Body of pancreas (tissue), 4 donors: Measurements from ENCODE around the gene CREM. TPM values are rescaled to one million over a fixed set of nuclear protein-coding genes. Genes with fewer than 3 reads are reported as not detected.

Source experiments
- ATAC-seq: fragments of 150-250 bp; one replicate; pipeline ENCODE4 v1.9.1; 2016
- DNase-seq, 4 donors: peaks; one replicate each; pipeline ENCODE4 v3.0.0-alpha.2; 2019
- H3K27ac ChIP-seq, 4 donors: fragments of 200-600 bp; sonication (generic); 1 replicate in 3 of 4; 2 replicates in 1 of 4; pipeline versions ENCODE4 v1.5.1 to v1.6.1; 2016 to 2019; ENCODE audit warnings: mild to moderate bottlenecking in 1 of 4, mixed read lengths in 1 of 4, moderate library complexity in 1 of 4
- H3K27me3 ChIP-seq, 2 donors: fragments of 200-600 bp; sonication (generic); one replicate each; pipeline ENCODE4 v1.6.0; 2016; ENCODE audit warnings: mild to moderate bottlenecking in 1 of 2
- H3K36me3 ChIP-seq, 2 donors: fragments of 200-600 bp; sonication (generic); replicated peaks in 1 of 2; 2 replicates each; pipeline ENCODE4 v1.5.1; 2016; ENCODE audit warnings: low read depth in 2 of 2; ENCODE audit not compliant: insufficient read depth in 1 of 2
- H3K4me1 ChIP-seq: fragments of 200-600 bp; sonication (generic); one replicate; pipeline ENCODE4 v1.6.0; 2016
- H3K4me3 ChIP-seq, 2 donors: fragments of 200-600 bp; sonication (generic); 1 replicate in 1 of 2; 2 replicates in 1 of 2; pipeline ENCODE4 v1.5.1; 2016 to 2019
- H3K9me3 ChIP-seq, 3 donors: fragments of 200-600 bp; sonication (generic); 1 replicate in 2 of 3; 2 replicates in 1 of 3; pipeline ENCODE4 v1.5.1; 2016
- POLR2A ChIP-seq, 3 donors: fragments of 450-650 bp; IDR thresholded peaks; one replicate each; pipeline ENCODE4 v1.6.1; 2016; ENCODE audit warnings: antibody characterized with exemption in 3 of 3, mild to moderate bottlenecking in 2 of 3
- WGBS, 2 donors: methylation state at CpG; one replicate each; pipeline ENCODE4 v1.1.5; 2017; 5-methylcytosine and 5-hydroxymethylcytosine counted together
- intact Hi-C: fragments of 100-400 bp; cut with DNase I; formaldehyde crosslinking; loops from one replicate; pipeline ENCODE4 v1.15.1; 2023
- total RNA-seq, 2 donors: library from RNA; depleted of rRNA; stranded (reverse); fragments of >200 nt; gene quantifications; one replicate each; pipeline ENCODE4 v1.1.0, GENCODE V29; 2016
- TF ChIP-seq, protein P1 (sequence below), 7 experiments: fragments of 450-650 bp in 4 of 7; fragments of 200-600 bp in 3 of 7; sonication (generic) in 3 of 7; IDR thresholded peaks; one replicate each; pipeline ENCODE4 v1.5.1; 2016 to 2019; ENCODE audit warnings: antibody characterized with exemption in 7 of 7

Gene CREM
- total RNA-seq, 2 donors from 2014 or later, result 10.5 to 26.7 TPM

DNA sequence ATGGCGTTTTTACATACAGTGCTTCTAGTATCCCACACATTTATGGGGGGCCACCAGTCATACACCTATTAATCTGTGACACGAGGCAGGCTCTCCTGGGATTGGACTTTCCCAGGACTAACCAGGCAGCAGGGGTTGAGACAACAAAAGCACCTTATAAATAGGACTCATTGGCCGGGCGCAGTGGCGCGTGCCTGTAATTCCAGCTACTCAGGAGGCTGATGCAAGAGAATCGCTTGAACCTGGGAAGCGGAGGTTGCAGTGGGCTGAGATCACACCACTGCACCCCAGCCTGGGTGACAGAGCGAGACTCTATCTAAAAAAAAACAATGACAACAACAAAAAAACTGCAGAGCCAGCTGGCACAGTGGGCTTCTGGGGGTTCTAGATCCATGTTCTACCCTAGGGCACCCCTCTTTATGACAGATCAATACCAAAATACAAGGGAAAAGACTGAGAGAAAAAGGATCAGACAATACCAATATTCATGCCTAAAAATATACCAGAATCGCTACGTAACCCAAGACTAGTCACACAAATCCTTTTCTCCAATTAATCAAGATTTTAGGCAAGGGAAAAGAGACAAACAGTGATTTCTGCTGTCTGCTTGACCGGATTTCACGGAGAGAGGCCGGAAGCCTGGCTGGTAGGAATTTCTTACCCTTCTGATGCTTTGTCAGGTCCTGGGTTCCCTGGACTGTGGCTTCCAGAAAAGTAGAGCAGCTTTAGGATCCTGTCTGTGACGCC, 111.3 kb downstream of the CREM start:
- Histone ChIP-seq H3K9me3 (no peaks in the 10 kb centered on the region), H3K27me3 (no peaks in the 10 kb centered on the region), H3K36me3 (no peaks in the 10 kb centered on the region), H3K4me3 (no peak overlapping the region), H3K4me1 (no peaks in the 10 kb centered on the region), H3K27ac (no peak overlapping the region)
- intact Hi-C loops, result loop anchor here (10.0 kb wide), 1 partner anchor 327 kb away; no protein-coding TSS in a partner anchor
- DNase-seq, result no peak
- ATAC-seq, result no peak
- WGBS, 2 donors, result 82 to 85% methylated on average over 15 of the region's 15 CpGs
- TF ChIP-seq POLR2A (IDR thresholded peaks at IDR 0.05), result no peak
- TF ChIP-seq, protein P1, sequence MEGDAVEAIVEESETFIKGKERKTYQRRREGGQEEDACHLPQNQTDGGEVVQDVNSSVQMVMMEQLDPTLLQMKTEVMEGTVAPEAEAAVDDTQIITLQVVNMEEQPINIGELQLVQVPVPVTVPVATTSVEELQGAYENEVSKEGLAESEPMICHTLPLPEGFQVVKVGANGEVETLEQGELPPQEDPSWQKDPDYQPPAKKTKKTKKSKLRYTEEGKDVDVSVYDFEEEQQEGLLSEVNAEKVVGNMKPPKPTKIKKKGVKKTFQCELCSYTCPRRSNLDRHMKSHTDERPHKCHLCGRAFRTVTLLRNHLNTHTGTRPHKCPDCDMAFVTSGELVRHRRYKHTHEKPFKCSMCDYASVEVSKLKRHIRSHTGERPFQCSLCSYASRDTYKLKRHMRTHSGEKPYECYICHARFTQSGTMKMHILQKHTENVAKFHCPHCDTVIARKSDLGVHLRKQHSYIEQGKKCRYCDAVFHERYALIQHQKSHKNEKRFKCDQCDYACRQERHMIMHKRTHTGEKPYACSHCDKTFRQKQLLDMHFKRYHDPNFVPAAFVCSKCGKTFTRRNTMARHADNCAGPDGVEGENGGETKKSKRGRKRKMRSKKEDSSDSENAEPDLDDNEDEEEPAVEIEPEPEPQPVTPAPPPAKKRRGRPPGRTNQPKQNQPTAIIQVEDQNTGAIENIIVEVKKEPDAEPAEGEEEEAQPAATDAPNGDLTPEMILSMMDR (IDR thresholded peaks at IDR 0.05), result no peak

DNA sequence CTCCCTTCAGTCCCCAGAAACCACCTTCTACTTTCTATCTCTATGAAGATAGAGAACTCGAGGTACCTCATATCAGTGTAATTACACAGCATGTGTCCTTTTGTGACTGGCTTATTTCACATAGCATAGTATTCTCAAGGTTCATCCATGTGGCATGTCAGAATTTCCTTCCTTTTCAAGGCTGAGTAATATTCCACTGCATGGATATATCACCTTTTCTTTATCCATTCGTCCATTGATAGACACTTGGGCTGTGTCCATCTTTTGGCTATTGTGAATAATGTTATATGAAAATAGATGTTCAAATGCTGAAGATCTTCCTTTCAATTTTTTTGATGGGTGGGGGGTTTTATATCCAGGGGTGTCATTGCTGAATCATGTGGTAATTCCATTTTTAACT, 117.9 kb downstream of the CREM start:
- Histone ChIP-seq H3K4me3 (no peak overlapping the region), H3K9me3 (no peaks in the 10 kb centered on the region), H3K27ac (no peak overlapping the region), H3K36me3 (no peaks in the 10 kb centered on the region), H3K27me3 (no peaks in the 10 kb centered on the region), H3K4me1 (no peaks in the 10 kb centered on the region)
- WGBS, 2 donors, result 37 to 51% methylated on average over 2 of the region's 2 CpGs
- TF ChIP-seq, protein P1 (IDR thresholded peaks at IDR 0.05), result no peak
- TF ChIP-seq POLR2A (IDR thresholded peaks at IDR 0.05), result no peak
- DNase-seq, result no peak
- no peak for ATAC-seq
- intact Hi-C loops, result no loop called here

GRCh38 chr10:35246770-35247343, 120.2 kb downstream of the CREM start:
- DNase-seq (no peak), ATAC-seq (no peak)
- Histone ChIP-seq H3K27me3 (no peaks in the 10 kb centered on the region), H3K36me3 (no peaks in the 10 kb centered on the region), H3K27ac (no peak overlapping the region), H3K9me3 (no peaks in the 10 kb centered on the region), H3K4me3 (no peak overlapping the region), H3K4me1 (no peaks in the 10 kb centered on the region)
- TF ChIP-seq, protein P1 (IDR thresholded peaks at IDR 0.05), result no peak
- TF ChIP-seq POLR2A (IDR thresholded peaks at IDR 0.05), result no peak
- 81 to 85% methylated on average over 8 of the region's 8 CpGs for WGBS, 2 donors
- intact Hi-C loops, result no loop called here

GRCh38 chr10:35251373-35252100, 124.9 kb downstream of the CREM start:
- no peak for DNase-seq
- Histone ChIP-seq H3K36me3 (no peaks in the 10 kb centered on the region), H3K9me3 (no peaks in the 10 kb centered on the region), H3K27me3 (no peaks in the 10 kb centered on the region), H3K4me3 (no peak overlapping the region), H3K27ac (no peak overlapping the region), H3K4me1 (no peaks in the 10 kb centered on the region)
- TF ChIP-seq POLR2A (IDR thresholded peaks at IDR 0.05), result no peak
- TF ChIP-seq, protein P1 (IDR thresholded peaks at IDR 0.05), result no peak
- intact Hi-C loops, result no loop called here
- ATAC-seq, result no peak
- WGBS, 2 donors, result 70 to 78% methylated on average over 6 of the region's 6 CpGs
